Measurements from ENCODE around the gene CYBC1.

CYBC1 gene

DNA sequence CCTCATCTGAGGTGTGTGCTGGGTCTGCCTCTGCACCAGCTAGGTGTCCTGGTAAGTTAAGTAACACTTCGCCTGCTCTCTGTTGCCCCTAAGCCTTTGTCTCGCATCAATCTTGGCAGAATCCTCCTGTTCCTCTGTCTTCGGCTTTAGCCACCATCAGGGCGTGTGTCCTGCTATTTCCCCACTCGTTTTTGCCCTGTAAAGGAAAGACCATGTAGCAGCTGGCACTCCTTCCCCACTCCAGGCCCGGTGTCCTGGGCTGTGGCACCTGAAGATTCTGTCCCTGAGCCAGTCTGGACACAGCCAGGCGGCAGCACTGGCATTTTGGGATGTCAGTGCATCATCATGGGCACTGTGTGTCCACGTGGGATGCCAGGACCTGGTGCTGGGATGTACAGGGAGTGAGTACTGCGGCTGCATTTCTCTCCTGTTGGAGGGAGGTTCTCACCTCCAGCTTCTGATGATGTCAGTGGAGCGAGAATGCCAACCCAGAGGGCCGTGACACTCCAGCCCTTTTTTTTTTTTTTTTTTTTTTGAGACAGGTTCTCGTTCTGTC is 42.8 kb upstream of the CYBC1 start:
- H3K36me3 ChIP-seq (ENCODE audit: control insufficient read depth in 2 of 2, insufficient read depth in 1 of 2, low read length in 2 of 2): peaks cover 5 to 13% of the 10 kb centered on the region in 2 experiments
- no peak overlapping the region for H3K4me3 ChIP-seq (ENCODE audit: low read depth, low read length)
- H3K9me3 ChIP-seq (ENCODE audit: control insufficient read depth, insufficient read depth, low read depth, low read length): no peaks in the 10 kb centered on the region
- ChIA-PET POLR2A (interaction anchor here (0.8 kb wide), 1 partner anchor 43 kb away, joined by 3 read pairs; no protein-coding TSS in a partner anchor), CTCF (interaction anchor here (0.5 to 1.4 kb wide), 5 partner anchors 16 to 81 kb away, joined by 3 to 7 read pairs (median 3); no protein-coding TSS in a partner anchor)
- TF ChIP-seq ZNF202 (tag by site-specific recombination; IDR thresholded peaks at IDR 0.05; ENCODE audit: borderline replicate concordance) (no peak), GLI4 (tag by site-specific recombination; IDR thresholded peaks at IDR 0.05) (no peak), BCL11A (tag by site-specific recombination; IDR thresholded peaks at IDR 0.05; ENCODE audit: low read depth) (no peak), SCRT1 (tag by site-specific recombination; IDR thresholded peaks at IDR 0.05; ENCODE audit: borderline replicate concordance) (no peak), ZNF701 (tag by site-specific recombination; IDR thresholded peaks at IDR 0.05) (no peak), YY2 (tag by site-specific recombination; IDR thresholded peaks at IDR 0.05) (no peak), ZNF580 (tag by site-specific recombination; IDR thresholded peaks at IDR 0.05) (no peak), CTCF (tag by site-specific recombination; IDR thresholded peaks at IDR 0.05) (no peak), ZNF549 (tag by site-specific recombination; IDR thresholded peaks at IDR 0.05) (no peak), GLIS2 (tag by site-specific recombination; IDR thresholded peaks at IDR 0.05) (no peak), OVOL3 (tag by site-specific recombination; IDR thresholded peaks at IDR 0.05) (no peak), ZNF830 (tag by site-specific recombination; IDR thresholded peaks at IDR 0.05; ENCODE audit: low read depth) (no peak), ZNF211 (tag by site-specific recombination; IDR thresholded peaks at IDR 0.05; ENCODE audit: low read depth) (no peak), ZNF426 (tag by site-specific recombination; IDR thresholded peaks at IDR 0.05) (no peak)
- TF ChIP-seq, protein P1, sequence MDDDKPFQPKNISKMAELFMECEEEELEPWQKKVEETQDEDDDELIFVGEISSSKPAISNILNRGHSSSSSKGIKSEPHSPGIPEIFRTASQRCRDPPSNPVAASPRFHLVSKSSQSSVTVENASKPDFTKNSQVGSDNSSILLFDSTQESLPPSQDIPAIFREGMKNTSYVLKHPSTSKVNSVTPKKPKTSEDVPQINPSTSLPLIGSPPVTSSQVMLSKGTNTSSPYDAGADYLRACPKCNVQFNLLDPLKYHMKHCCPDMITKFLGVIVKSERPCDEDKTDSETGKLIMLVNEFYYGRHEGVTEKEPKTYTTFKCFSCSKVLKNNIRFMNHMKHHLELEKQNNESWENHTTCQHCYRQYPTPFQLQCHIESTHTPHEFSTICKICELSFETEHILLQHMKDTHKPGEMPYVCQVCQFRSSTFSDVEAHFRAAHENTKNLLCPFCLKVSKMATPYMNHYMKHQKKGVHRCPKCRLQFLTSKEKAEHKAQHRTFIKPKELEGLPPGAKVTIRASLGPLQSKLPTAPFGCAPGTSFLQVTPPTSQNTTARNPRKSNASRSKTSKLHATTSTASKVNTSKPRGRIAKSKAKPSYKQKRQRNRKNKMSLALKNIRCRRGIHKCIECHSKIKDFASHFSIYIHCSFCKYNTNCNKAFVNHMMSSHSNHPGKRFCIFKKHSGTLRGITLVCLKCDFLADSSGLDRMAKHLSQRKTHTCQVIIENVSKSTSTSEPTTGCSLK (tag by site-specific recombination; IDR thresholded peaks at IDR 0.05): no peak
- peaks cover 2% of the 10 kb centered on the region; the same call in 1 of the 2 replicates for H3K4me1 ChIP-seq (ENCODE audit: control insufficient read depth, insufficient read depth, low read length)
- H3K27ac ChIP-seq (ENCODE audit: extremely low read depth, low read depth, low read length): no peak overlapping the region

DNA sequence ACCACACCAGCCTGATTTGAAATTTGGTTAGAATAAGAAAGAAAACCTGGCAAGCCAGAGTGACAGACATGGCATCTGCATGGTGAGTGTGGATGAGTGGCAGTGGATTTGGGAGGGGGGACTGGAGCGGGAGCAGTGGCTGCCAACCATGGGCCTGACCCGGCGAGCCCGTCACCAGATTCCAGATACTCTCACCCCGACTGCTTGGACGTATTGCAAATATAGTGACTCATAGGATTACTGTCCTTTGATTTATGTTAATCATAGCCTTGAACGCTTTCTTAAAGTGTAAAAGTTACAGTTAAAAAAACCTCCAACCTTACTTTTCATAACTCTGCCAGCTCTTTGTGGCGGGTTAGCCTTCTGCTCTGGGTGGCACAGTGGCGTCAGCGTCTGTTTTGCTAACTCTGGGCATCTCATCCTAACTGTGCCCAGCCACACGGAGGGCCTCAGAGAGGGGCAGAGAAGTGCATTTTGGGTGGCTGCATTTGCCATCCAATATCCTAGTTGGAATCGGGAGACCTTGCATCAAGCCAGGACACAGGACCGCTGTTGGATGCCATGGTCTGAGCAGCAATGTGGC is 42.2 kb upstream of the CYBC1 start:
- H3K36me3 ChIP-seq (ENCODE audit: control insufficient read depth in 2 of 2, insufficient read depth in 1 of 2, low read length in 2 of 2): peaks cover 7 to 18% of the 10 kb centered on the region in 2 experiments
- CTCF ChIA-PET: interaction anchor here (0.6 to 1.2 kb wide), 4 partner anchors 30 to 142 kb away, joined by 3 to 5 read pairs (median 4); no protein-coding TSS in a partner anchor
- POLR2A ChIA-PET: interaction anchor here (0.8 kb wide), 1 partner anchor 43 kb away, joined by 3 read pairs; no protein-coding TSS in a partner anchor
- no peak overlapping the region for H3K27ac ChIP-seq (ENCODE audit: extremely low read depth, low read depth, low read length)
- no peaks in the 10 kb centered on the region for H3K9me3 ChIP-seq (ENCODE audit: control insufficient read depth, insufficient read depth, low read depth, low read length)
- no peak overlapping the region for H3K4me3 ChIP-seq (ENCODE audit: low read depth, low read length)
- H3K4me1 ChIP-seq (ENCODE audit: control insufficient read depth, insufficient read depth, low read length): peaks cover 2% of the 10 kb centered on the region; the same call in 1 of the 2 replicates
- TF ChIP-seq ZNF596 (tag by site-specific recombination; IDR thresholded peaks at IDR 0.05): no peak
- no peak for TF ChIP-seq ZNF48 (tag by site-specific recombination; IDR thresholded peaks at IDR 0.05)
- no peak for TF ChIP-seq ZNF701 (tag by site-specific recombination; IDR thresholded peaks at IDR 0.05)
- TF ChIP-seq ZNF266 (tag by site-specific recombination; IDR thresholded peaks at IDR 0.05; ENCODE audit: low read depth): no peak
- TF ChIP-seq ZNF747 (tag by site-specific recombination; IDR thresholded peaks at IDR 0.05): no peak
- no peak for TF ChIP-seq ZNF585B (tag by site-specific recombination; IDR thresholded peaks at IDR 0.05)
- TF ChIP-seq ZBTB1 (tag by site-specific recombination; IDR thresholded peaks at IDR 0.05): no peak
- TF ChIP-seq, protein P2, sequence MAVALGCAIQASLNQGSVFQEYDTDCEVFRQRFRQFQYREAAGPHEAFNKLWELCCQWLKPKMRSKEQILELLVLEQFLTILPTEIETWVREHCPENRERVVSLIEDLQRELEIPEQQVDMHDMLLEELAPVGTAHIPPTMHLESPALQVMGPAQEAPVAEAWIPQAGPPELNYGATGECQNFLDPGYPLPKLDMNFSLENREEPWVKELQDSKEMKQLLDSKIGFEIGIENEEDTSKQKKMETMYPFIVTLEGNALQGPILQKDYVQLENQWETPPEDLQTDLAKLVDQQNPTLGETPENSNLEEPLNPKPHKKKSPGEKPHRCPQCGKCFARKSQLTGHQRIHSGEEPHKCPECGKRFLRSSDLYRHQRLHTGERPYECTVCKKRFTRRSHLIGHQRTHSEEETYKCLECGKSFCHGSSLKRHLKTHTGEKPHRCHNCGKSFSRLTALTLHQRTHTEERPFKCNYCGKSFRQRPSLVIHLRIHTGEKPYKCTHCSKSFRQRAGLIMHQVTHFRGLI (tag by site-specific recombination; IDR thresholded peaks at IDR 0.05): no peak
- TF ChIP-seq SP3 (tag by site-specific recombination; IDR thresholded peaks at IDR 0.05): no peak
- no peak for TF ChIP-seq KLF10 (tag by site-specific recombination; IDR thresholded peaks at IDR 0.05)
- TF ChIP-seq GLI4 (tag by site-specific recombination; IDR thresholded peaks at IDR 0.05): no peak
- no peak for TF ChIP-seq ZNF223 (tag by site-specific recombination; IDR thresholded peaks at IDR 0.05)
- no peak for TF ChIP-seq PBX3 (CRISPR knock-in tag; IDR thresholded peaks at IDR 0.05)
- no peak for TF ChIP-seq MZF1 (tag by site-specific recombination; IDR thresholded peaks at IDR 0.05; ENCODE audit: borderline replicate concordance)
